IPS DF 19.7 (cell line): Measurements from ENCODE around the gene LIMD2.
A peak's percentile ranks its signal among the peaks of the same experiment; 100 is the strongest.
"Not testable (repeated sequence)": the region's sequence is repeated elsewhere in the genome, so short reads cannot be mapped to it uniquely, and the experiment has no call there.

ENCODE experiments used
- DNase-seq: peaks from one replicate; pipeline ENCODE4 v3.0.0-alpha.2; 2013; ENCODE audit warnings: low read depth, low spot score

The LIMD2 gene

GRCh38 chr17:63699638-63700527, at the start of gene LIMD2:
Gene LIMD2, minus strand, starts transcription at chr17:63700125. Its CDS starts 827 bp downstream, at chr17:63699298.
- DNase-seq = no peak

- DNase-seq = peak; percentile 93
These were observed 41.7 kb upstream of the LIMD2 start, which contains the start of gene STRADA for GRCh38 chr17:63741408-63742173. Gene STRADA, minus strand, starts transcription at chr17:63741799. Its CDS starts 13,430 bp downstream, at chr17:63728369.

DNA sequence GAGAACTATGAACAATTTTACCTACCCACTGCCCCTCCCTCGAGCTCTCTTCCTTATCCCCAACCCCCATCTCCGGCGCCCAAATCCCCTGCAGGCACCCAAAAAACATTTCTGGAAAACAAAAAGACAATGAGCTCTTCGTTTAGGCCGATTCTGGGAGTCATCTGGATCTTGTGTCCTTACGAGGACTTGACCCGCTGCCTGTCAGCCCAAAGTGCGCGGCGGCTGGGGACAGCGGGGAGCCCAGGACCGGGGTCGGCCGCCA, 41.1 kb upstream of the LIMD2 start:
- DNase-seq = no peak

DNA sequence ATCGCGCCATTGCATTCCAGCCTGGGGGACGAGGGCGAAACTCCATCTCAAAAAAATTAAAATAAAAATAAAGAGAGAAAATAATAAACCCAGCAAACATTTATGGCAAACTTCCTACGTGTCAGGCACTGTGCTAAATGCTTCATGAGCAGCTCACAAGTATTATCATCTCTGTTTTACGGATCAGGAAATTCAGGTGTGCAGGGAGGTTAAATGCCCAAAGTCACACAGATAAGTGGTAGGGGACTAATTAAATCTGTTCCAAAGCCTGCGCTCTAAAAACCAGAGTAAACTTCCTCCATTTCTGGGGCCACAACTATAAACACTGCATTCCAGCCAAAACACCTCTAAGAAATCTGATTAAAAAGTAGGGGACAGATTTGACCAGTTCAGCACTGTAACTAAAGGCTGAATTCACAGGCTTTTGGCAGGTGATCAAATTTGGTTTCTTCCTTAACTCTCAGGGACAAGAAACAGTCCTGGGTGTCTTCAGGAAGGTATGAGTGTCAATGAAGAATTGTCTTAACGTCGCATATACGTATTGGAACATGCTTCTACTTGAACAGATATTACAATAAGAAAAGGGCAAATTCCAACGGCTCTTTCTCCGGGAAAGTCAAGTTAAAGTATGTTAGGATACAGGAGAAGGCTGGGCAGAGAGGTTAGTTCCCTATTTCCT, 40.7 kb upstream of the LIMD2 start:
- DNase-seq = no peak

DNA sequence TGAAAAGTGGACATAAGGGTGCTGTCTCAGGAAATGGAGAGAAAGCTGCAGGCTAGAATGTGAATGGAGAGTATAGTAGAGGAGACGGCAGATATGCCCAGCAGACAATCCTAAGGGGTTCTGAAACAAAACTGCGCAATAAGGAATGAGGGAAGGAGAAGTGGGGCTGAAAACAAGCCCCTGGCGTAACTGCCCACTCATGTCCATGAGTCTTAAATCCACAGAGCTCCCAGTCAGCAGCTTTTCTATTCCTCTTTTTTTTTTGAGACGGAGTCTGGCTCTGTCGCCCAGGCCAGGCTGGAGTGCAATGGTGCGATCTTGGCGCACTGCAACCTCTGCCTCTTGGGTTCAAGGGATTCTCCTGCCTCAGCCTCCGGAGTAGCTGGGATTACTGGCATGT, 35.8 kb upstream of the LIMD2 start:
- no peak for DNase-seq

GRCh38 chr17:63722403-63722802, 22.5 kb upstream of the LIMD2 start:
- no peak for DNase-seq

DNA sequence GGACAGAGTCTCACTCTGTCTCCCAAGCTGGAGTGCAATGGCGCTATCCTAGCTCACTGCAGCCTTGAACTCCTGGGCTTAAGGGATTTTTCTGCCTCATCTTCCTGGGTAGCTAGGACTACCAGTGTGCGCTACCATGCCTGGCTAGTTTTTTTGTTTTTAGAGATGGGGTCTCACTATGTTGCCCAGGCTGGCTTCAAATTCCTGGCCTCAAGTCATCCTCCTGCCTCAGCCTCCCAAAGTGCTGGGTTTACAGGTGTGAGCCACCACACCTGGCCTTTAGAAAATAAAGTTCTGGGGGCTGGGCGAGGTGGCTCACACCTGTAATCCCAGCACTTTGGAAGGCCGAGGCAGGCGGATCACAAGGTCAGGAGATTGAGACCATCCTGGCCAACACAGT, 20.3 kb upstream of the LIMD2 start:
- not testable (repeated sequence) for DNase-seq

GRCh38 chr17:63718988-63719387, 19.1 kb upstream of the LIMD2 start:
- DNase-seq = no peak

DNA sequence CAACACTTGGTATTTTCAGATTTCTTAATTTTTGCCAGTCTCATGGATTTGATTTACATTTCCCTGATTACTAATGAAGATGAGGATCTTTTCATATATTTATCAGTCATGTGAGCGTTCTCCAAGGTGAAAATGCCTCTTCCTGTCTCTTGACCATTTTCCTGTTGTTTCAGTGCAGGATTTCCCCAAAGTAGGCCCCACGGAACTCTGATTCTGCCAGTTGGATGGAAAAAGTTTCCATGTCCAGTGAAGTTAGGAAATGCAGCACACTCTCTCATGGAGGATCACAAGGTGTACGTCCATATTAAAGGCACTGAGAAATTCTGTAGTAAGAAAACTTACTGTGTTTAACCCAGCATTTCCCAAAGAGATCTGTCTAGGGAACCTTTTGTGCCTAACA, 16.5 kb upstream of the LIMD2 start:
- no peak for DNase-seq

DNA sequence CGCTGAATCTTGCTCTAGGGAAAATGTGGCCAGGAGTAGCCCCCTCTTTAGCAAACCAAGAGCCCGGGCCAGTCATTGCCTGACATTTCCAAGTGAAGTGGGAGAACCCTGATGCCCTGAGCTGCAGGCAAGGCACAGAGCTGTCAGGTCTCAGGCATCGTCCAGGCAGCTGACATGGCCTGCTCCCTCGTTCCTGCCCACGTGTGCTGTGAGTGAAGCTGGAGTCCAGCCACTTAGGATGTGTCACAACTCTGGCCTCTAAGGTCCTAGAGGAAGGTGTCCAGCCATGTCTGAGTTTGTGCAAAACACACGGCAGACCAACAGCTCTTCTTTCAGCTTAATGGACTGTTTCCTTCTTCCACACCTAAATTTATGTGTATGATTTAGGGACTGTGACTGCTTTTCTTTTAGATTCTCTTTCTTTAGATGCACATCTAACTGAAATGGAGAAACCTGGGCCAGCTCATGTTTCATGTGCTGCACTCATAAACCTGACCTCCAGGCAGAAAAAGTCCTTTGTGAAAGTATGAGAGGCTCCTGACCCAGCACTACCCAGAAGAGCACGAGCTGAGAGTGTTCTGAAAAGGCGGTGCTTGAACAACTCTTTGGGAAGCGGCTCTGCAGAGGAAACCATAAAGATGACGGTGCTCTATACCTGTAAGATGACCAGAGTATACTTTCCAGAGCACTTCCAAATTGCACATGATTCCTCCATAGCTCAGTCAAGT, 14.8 kb upstream of the LIMD2 start:
- no peak for DNase-seq

- no peak for DNase-seq
These were observed 9.2 kb upstream of the LIMD2 start for GRCh38 chr17:63709110-63709509.

DNA sequence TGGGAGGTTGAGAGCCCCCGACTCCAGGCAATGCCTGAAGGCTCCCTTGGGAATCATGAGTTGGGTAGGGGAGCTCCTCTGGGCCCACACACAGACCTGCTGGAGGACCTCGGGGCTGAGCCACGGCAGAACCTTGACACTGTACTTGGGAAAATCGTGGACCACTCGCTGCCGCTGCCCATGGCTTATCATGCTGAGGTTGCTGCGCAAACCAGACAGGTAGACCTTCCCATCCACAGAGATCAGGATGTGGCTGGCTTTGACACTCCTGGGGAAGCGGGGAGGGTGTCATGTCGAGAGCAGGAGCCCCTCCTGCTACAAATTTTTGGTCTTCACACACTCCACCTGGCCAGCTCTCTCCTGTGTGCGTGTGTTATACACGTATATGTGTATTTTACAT, 7.2 kb upstream of the LIMD2 start:
- DNase-seq = no peak

- no peak for DNase-seq
These were observed 6.6 kb upstream of the LIMD2 start for GRCh38 chr17:63706336-63707082.

- no peak for DNase-seq
These were observed 5.7 kb upstream of the LIMD2 start for GRCh38 chr17:63705657-63706056.

DNA sequence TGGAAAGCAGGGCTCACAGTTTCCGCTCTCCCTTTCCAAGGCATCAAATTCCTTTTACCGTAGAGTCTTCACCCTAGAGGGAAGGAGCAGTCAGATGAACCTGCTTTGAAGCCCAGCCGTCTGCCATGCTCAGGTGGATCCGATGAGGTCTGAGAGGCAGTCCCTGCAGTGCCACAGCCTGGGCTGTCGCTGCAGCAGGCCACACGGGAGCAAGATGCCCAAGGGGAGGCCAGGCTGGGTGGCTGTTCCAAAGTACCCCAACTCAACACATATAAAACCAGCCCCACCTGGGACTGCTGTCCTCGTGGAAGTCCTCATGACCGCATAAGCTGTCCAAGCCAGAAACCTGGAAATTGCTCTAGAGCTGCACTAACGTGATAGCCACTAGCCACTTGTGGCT, 4.9 kb upstream of the LIMD2 start:
- DNase-seq = no peak

DNA sequence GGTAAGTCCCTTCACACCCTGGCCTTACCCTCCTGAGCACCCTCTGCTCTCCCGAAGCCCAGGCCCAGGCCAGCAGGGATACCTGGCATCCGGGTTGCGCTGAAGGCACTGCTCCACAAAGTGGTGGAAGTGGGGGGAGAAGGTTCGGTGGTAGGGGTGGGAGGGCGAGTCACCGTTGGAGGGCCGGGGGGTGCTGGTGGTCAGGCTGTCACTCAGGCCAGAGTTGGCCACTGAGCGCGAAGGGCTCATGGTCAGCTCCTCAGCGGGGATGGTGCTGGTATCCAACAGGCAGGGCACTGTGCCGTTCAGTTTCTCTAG, 4.3 kb upstream of the LIMD2 start:
- no peak for DNase-seq

GRCh38 chr17:63703556-63704258, 3.8 kb upstream of the LIMD2 start:
- no peak for DNase-seq

- DNase-seq = no peak
These were observed 3.1 kb upstream of the LIMD2 start for GRCh38 chr17:63703029-63703428.

DNA sequence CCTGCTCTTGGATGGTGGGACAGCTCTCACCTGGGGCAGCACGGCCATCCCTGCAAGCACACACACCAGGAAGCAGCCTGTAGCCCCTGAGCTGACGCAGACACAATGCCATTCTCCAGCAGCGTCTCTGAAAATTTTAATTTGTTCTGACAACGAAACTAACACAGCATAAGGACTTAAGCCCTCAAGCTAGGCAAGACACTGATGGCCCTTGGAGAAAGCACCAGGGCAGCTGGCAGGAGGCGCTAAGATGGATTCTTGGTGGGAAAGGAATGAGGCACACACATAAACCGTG, 2.7 kb upstream of the LIMD2 start:
- no peak for DNase-seq

- no peak for DNase-seq
These were observed 2.2 kb upstream of the LIMD2 start for GRCh38 chr17:63701868-63702720.
